Posterior cingulate gyrus (tissue), 11 donors: ENCODE measurements around the gene GRAMD1B.
A peak's percentile ranks its signal among the peaks of the same experiment; 100 is the strongest.
"Not testable (repeated sequence)": the region's sequence is repeated elsewhere in the genome, so short reads cannot be mapped to it uniquely, and the experiment has no call there.

ENCODE experiments used
- DNase-seq, 10 donors: peaks; one replicate each; pipeline versions ENCODE4 v3.0.0 to v3.0.0-alpha.2; 2020 to 2021; ENCODE audit warnings: mixed read lengths in 3 of 10
- intact Hi-C: fragments of 100-400 bp; cut with DNase I; formaldehyde crosslinking; loops from one replicate; pipeline ENCODE4 v1.15.1; 2023

The GRAMD1B gene

GRCh38 chr11:123494195-123495050, 64.4 kb downstream of the GRAMD1B start:
- intact Hi-C loops, result no loop called here
- peak in 1 of 10 donors; percentile 60 for DNase-seq

- intact Hi-C loops, result no loop called here
- no peak for DNase-seq
These were observed 74.3 kb downstream of the GRAMD1B start for GRCh38 chr11:123504401-123504800.

- intact Hi-C loops, result no loop called here
- peak in 4 of 10 donors; percentile 48 to 84 (median 68) for DNase-seq
These were observed 75.7 kb downstream of the GRAMD1B start for GRCh38 chr11:123505546-123506299.

- DNase-seq, result no peak
- intact Hi-C loops, result no loop called here
These were observed 77.0 kb downstream of the GRAMD1B start for GRCh38 chr11:123507043-123507442.

GRCh38 chr11:123509737-123510578, 79.9 kb downstream of the GRAMD1B start:
- intact Hi-C loops, result loop anchor here (2.0 kb wide), 1 partner anchor 45 kb away; no protein-coding TSS in a partner anchor
- peak; percentile 32 to 98 (median 82) for DNase-seq

- intact Hi-C loops, result loop anchor here (2.0 kb wide), 1 partner anchor 44 kb away; no protein-coding TSS in a partner anchor
- DNase-seq, result peak in 1 of 10 donors; percentile 81
These were observed 80.5 kb downstream of the GRAMD1B start for GRCh38 chr11:123510579-123510905.

GRCh38 chr11:123511037-123511870, 81.2 kb downstream of the GRAMD1B start:
- intact Hi-C loops, result loop anchor here (1.0 to 2.0 kb wide), 2 partner anchors 44 to 66 kb away; no protein-coding TSS in a partner anchor
- DNase-seq, result peak; percentile 89 to 99 (median 95)

- intact Hi-C loops, DNase-seq: not testable (repeated sequence)
These were observed 83.2 kb downstream of the GRAMD1B start for GRCh38 chr11:123513309-123513708.

GRCh38 chr11:123516238-123516637, 86.2 kb downstream of the GRAMD1B start:
- intact Hi-C loops, result no loop called here
- no peak for DNase-seq

GRCh38 chr11:123517559-123518364, 87.7 kb downstream of the GRAMD1B start:
- DNase-seq, result peak in 1 of 10 donors; percentile 65
- intact Hi-C loops, result no loop called here

- intact Hi-C loops, result no loop called here
- DNase-seq, result no peak
These were observed 88.5 kb downstream of the GRAMD1B start for GRCh38 chr11:123518496-123519054.

- intact Hi-C loops, result no loop called here
- peak in 6 of 10 donors; percentile 33 to 88 (median 63) for DNase-seq
These were observed 89.2 kb downstream of the GRAMD1B start for GRCh38 chr11:123519055-123519796.

GRCh38 chr11:123519797-123520193, 89.7 kb downstream of the GRAMD1B start:
- intact Hi-C loops, result no loop called here
- peak in 1 of 10 donors; percentile 59 for DNase-seq

- DNase-seq, intact Hi-C loops: not testable (repeated sequence)
These were observed 90.4 kb downstream of the GRAMD1B start for GRCh38 chr11:123520476-123520875.

GRCh38 chr11:123521001-123521400, 90.9 kb downstream of the GRAMD1B start:
- no peak for DNase-seq
- intact Hi-C loops, result no loop called here

GRCh38 chr11:123521930-123522329, 91.9 kb downstream of the GRAMD1B start:
- DNase-seq, result no peak
- intact Hi-C loops, result no loop called here

GRCh38 chr11:123523539-123523938, 93.5 kb downstream of the GRAMD1B start:
- intact Hi-C loops, result no loop called here

GRCh38 chr11:123525097-123525496, 95.0 kb downstream of the GRAMD1B start:
- intact Hi-C loops, result loop anchor here (5.0 kb wide), 1 partner anchor 37 kb away; no protein-coding TSS in a partner anchor
- DNase-seq, result peak in 4 of 10 donors; percentile 35 to 88 (median 79)

More at GRCh38 chr11:123523539-123523938, 93.5 kb downstream of the GRAMD1B start:
- no peak for DNase-seq
